OCI-LY7 (cell line): Measurements from ENCODE around the gene FSIP1. TPM values are rescaled to one million over a fixed set of nuclear protein-coding genes. Genes with fewer than 3 reads are reported as not detected.

Source experiments
- BruUV-seq: library from RNA; stranded (reverse); fragments of 400-500 nt; replicated peaks from 2 replicates; lab custom pipeline; 2021; lab: Mats Ljungman, UMichigan
- CTCF ChIA-PET: fragments of 300-600 bp; sonication (Branson Sonifier 250); formaldehyde crosslinking; loops from one replicate; lab custom pipeline; 2022; ENCODE audit warnings: antibody characterized with exemption; ENCODE audit not compliant: unreplicated experiment; lab: Charles Lee
- POLR2A ChIA-PET: fragments of 300-600 bp; sonication (Branson Sonifier 250); formaldehyde crosslinking; loops from one replicate; lab custom pipeline; 2022; ENCODE audit warnings: antibody characterized with exemption; lab: Charles Lee
- DNase-seq: peaks from one replicate; pipeline ENCODE4 v3.0.0-alpha.2; 2015; ENCODE audit warnings: low spot score
- H2AFZ ChIP-seq: fragments of 200-600 bp; sonication (generic), shearing (Covaris generic); 2 replicates; pipeline ENCODE4 v1.6.1; 2014; ENCODE audit warnings: mild to moderate bottlenecking, antibody characterized with exemption, low read length, moderate library complexity
- H3K27ac ChIP-seq: fragments of 200-600 bp; sonication (generic); 2 replicates; pipeline ENCODE4 v1.5.1; 2014; ENCODE audit warnings: mixed run types, low read depth, mild to moderate bottlenecking, moderate library complexity, low read length, inconsistent platforms; ENCODE audit not compliant: poor library complexity, severe bottlenecking
- H3K36me3 ChIP-seq: fragments of 200-600 bp; sonication (generic); 2 replicates; pipeline ENCODE4 v1.6.1; 2014; ENCODE audit warnings: mild to moderate bottlenecking, antibody characterized with exemption, low read length, moderate library complexity, mixed read lengths; ENCODE audit not compliant: insufficient read depth
- H3K4me1 ChIP-seq: fragments of 200-600 bp; sonication (generic); 2 replicates; pipeline ENCODE4 v1.5.1; 2014; ENCODE audit warnings: mild to moderate bottlenecking, low read length; ENCODE audit not compliant: insufficient read depth, poor library complexity, severe bottlenecking
- H3K4me2 ChIP-seq: fragments of 200-600 bp; sonication (generic); 2 replicates; pipeline ENCODE4 v1.6.1; 2014; ENCODE audit warnings: mild to moderate bottlenecking, low read length
- H3K4me3 ChIP-seq: fragments of 200-600 bp; sonication (generic); 2 replicates; pipeline ENCODE4 v1.5.1; 2014; ENCODE audit warnings: mild to moderate bottlenecking, low read depth, low read length; ENCODE audit not compliant: poor library complexity, severe bottlenecking
- H3K79me2 ChIP-seq: fragments of 200-600 bp; sonication (generic); 2 replicates; pipeline ENCODE4 v1.6.1; 2016; ENCODE audit warnings: low read depth, mild to moderate bottlenecking, low read length, moderate library complexity, mixed read lengths; ENCODE audit not compliant: insufficient read depth
- H3K9me2 ChIP-seq: fragments of 200-600 bp; sonication (generic); 2 replicates; pipeline ENCODE4 v1.6.1; 2016; ENCODE audit warnings: mild to moderate bottlenecking, low read length, mixed read lengths; ENCODE audit not compliant: insufficient read depth
- H3K9me3 ChIP-seq: fragments of 200-600 bp; sonication (generic); 2 replicates; pipeline ENCODE4 v1.6.1; 2014; ENCODE audit warnings: mild to moderate bottlenecking, mixed run types, low read length, mixed read lengths
- H4K20me1 ChIP-seq: fragments of 200-600 bp; sonication (generic); 2 replicates; pipeline ENCODE4 v1.6.1; 2014; ENCODE audit warnings: mild to moderate bottlenecking, antibody characterized with exemption, low read length, moderate library complexity, mixed read lengths; ENCODE audit not compliant: insufficient read depth
- CTCF ChIP-seq: fragments of 200-600 bp; sonication (generic); conservative IDR thresholded peaks from 2 replicates; pipeline ENCODE4 v1.5.1; 2014; ENCODE audit warnings: mild to moderate bottlenecking, antibody characterized with exemption, low read length, moderate library complexity, mixed read lengths
- EZH2phosphoT487 ChIP-seq: fragments of 200-600 bp; sonication (generic); IDR thresholded peaks from 2 replicates; pipeline ENCODE4 v1.6.1; 2018; ENCODE audit warnings: low read depth, borderline replicate concordance, mild to moderate bottlenecking, mixed run types, antibody characterized with exemption, low read length, moderate library complexity, mixed read lengths
- intact Hi-C: fragments of 100-400 bp; cut with micrococcal nuclease; formaldehyde crosslinking; loops from one replicate; pipeline ENCODE4 v1.10.0; 2022; ENCODE audit not compliant: unreplicated experiment
- total RNA-seq, 2 experiments: library from RNA; depleted of rRNA in 1 of 2; stranded (reverse); fragments of >200 nt in 1 of 2; shearing (Covaris generic) in 1 of 2; gene quantifications; 2 replicates each; pipeline ENCODE4 v1.2.3, GENCODE V29; 2014 to 2022

Gene FSIP1
- total RNA-seq, 2 experiments from 2014 or later: 0.28 to 0.65 TPM

- POLR2A ChIA-PET: interaction anchor here (0.6 kb wide), 1 partner anchor 15 kb away, joined by 3 read pairs; no protein-coding TSS in a partner anchor
- intact Hi-C loops: loop anchor here (5.0 kb wide), 1 partner anchor 50 kb away; no protein-coding TSS in a partner anchor
- Histone ChIP-seq H3K79me2 (no peaks in the 10 kb centered on the region), H3K9me2 (no peaks in the 10 kb centered on the region), H3K9me3 (no peaks in the 10 kb centered on the region), H3K36me3 (no peaks in the 10 kb centered on the region), H3K4me2 (no peak overlapping the region), H3K4me3 (no peak overlapping the region), H3K4me1 (no peaks in the 10 kb centered on the region), H2AFZ (no peak overlapping the region), H4K20me1 (no peaks in the 10 kb centered on the region), H3K27ac (no peak overlapping the region)
- CTCF ChIA-PET: no interaction called here
- no peak for TF ChIP-seq EZH2phosphoT487
- TF ChIP-seq CTCF: no peak
- DNase-seq: no peak
- no TSS peak for BruUV-seq
Observed at GRCh38 chr15:39692356-39693327, 90.0 kb downstream of the FSIP1 start.

DNA sequence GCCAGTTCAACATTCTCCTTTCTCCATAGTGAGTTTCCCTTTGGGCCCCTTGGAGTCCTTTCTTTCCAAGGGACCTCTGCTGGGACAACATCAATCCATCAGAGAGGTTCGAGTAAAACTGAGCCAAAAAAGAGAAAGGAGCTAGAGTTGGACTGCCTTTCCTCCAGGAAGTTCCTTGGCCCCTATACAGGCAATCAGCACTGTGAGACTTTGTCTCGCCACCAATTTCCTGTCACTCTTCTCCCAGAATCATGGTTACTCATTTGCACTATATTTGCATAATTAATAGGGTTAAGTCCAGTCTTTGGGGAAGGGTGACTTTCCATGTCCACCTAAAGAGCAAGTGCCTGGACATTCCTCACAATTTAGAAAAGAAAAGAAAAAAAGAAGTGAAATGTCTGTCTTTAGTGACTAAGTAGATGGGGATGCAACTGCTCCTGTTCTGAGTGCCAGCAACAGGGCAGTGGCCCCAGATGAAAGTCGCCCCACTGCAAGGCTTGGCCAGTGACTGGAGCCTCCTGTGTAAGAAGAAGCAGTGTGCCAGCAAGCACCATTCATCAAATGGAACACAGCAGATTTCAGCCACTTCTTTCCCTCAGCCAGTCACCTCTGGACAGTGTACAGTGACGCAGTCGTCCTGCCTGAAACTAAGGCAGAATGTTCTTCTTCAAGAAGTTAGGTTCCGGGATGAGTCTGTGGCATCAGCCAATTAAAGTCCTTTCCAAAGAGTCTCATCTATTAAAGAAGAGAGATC lies 91.6 kb downstream of the FSIP1 start:
- no peak overlapping the region for H3K4me2 ChIP-seq
- no peak overlapping the region for H2AFZ ChIP-seq
- intact Hi-C loops: loop anchor here (5.0 kb wide), 1 partner anchor 51 kb away; no protein-coding TSS in a partner anchor
- no peaks in the 10 kb centered on the region for H4K20me1 ChIP-seq
- POLR2A ChIA-PET: no interaction called here
- CTCF ChIA-PET: no interaction called here
- H3K4me3 ChIP-seq: no peak overlapping the region
- H3K9me2 ChIP-seq: no peaks in the 10 kb centered on the region
- no peaks in the 10 kb centered on the region for H3K79me2 ChIP-seq
- BruUV-seq: no TSS peak
- no peaks in the 10 kb centered on the region for H3K9me3 ChIP-seq
- H3K4me1 ChIP-seq: no peaks in the 10 kb centered on the region
- no peaks in the 10 kb centered on the region for H3K36me3 ChIP-seq
- no peak for TF ChIP-seq EZH2phosphoT487
- H3K27ac ChIP-seq: no peak overlapping the region
- DNase-seq: no peak

DNA sequence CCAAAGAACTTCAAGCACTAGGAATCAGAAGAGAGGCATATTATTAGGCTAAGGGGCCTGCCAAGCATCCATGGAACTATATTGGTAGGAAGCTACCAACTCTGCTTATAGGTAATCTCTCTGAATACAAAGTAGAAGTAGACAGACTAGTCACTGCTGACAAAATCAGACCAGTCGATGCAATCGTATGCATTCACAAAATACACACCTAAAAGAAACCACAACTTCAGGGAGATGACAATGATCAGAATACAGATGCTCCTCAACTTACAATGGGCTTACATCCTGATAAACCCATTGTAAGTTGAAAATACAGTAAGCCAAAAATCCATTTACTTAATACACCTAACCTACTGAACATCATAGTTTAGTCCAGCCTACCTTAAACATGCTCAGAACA lies 94.7 kb downstream of the FSIP1 start:
- no peaks in the 10 kb centered on the region for H4K20me1 ChIP-seq
- H3K4me2 ChIP-seq: no peak overlapping the region
- CTCF ChIA-PET: no interaction called here
- POLR2A ChIA-PET: no interaction called here
- no peak overlapping the region for H3K27ac ChIP-seq
- BruUV-seq: no TSS peak
- no peak overlapping the region for H2AFZ ChIP-seq
- no peak for DNase-seq
- H3K4me1 ChIP-seq: no peaks in the 10 kb centered on the region
- no peaks in the 10 kb centered on the region for H3K79me2 ChIP-seq
- no peak overlapping the region for H3K4me3 ChIP-seq
- intact Hi-C loops: loop anchor here (5.0 kb wide), 1 partner anchor 334 kb away; no protein-coding TSS in a partner anchor
- H3K36me3 ChIP-seq: no peaks in the 10 kb centered on the region
- H3K9me2 ChIP-seq: no peaks in the 10 kb centered on the region
- TF ChIP-seq CTCF (no peak), EZH2phosphoT487 (no peak)
- H3K9me3 ChIP-seq: no peaks in the 10 kb centered on the region
